HFFc6 (cell line): ENCODE results near the gene CFDP1. TPM values are rescaled to one million over a fixed set of nuclear protein-coding genes. Genes with fewer than 3 reads are reported as not detected.

Source experiments
- DNase-seq: peaks from one replicate; pipeline ENCODE4 v3.0.0-alpha.2; 2018
- H3K27ac Mint-ChIP-seq: 2 replicates; pipeline ENCODE4 v1.8.0; 2020; ENCODE audit warnings: mild to moderate bottlenecking, mixed read lengths
- H3K27me3 Mint-ChIP-seq: 2 replicates; pipeline ENCODE4 v1.8.0; 2021; ENCODE audit warnings: mild to moderate bottlenecking, moderate library complexity, mixed read lengths; ENCODE audit not compliant: insufficient read depth
- H3K36me3 Mint-ChIP-seq: 2 replicates; pipeline ENCODE4 v1.8.0; 2021; ENCODE audit warnings: low read depth, mixed read lengths
- H3K4me1 Mint-ChIP-seq: 2 replicates; pipeline ENCODE4 v1.8.0; 2020; ENCODE audit warnings: low read depth, mixed read lengths
- H3K4me3 Mint-ChIP-seq: 2 replicates; pipeline ENCODE4 v1.8.0; 2020; ENCODE audit warnings: mild to moderate bottlenecking, moderate library complexity, mixed read lengths
- H3K9me3 Mint-ChIP-seq: 2 replicates; pipeline ENCODE4 v1.8.0; 2020; ENCODE audit warnings: mild to moderate bottlenecking, mixed read lengths
- total RNA-seq, 6 experiments: library from RNA; stranded (reverse); fragmentation: NEBNext Ultra II Directional; extraction: Animal tissue kit (Norgen Biotek cat#: 25700); gene quantifications; 2 replicates in 1 of 6; 3 replicates in 5 of 6; pipeline ENCODE4 v1.2.3, GENCODE V29; 2021
- TF ChIP-seq, protein P1 (sequence below): fragments of 200-600 bp; sonication (generic); IDR thresholded peaks from 2 replicates; pipeline ENCODE4 v1.5.0; 2021; ENCODE audit warnings: antibody characterized with exemption, mild to moderate bottlenecking

CFDP1 gene
- total RNA-seq, 6 experiments from 2014 or later = 33.0 to 43.1 (median 37.6) TPM

GRCh38 chr16:75461575-75461974, 28.3 kb upstream of the CFDP1 start:
- Mint-ChIP-seq H3K4me1 (peaks cover 44% of the 10 kb centered on the region), H3K9me3 (no peaks in the 10 kb centered on the region), H3K27me3 (no peaks in the 10 kb centered on the region; the same call in 1 of the 2 replicates), H3K36me3 (peaks cover 6% of the 10 kb centered on the region), H3K27ac (no peak overlapping the region), H3K4me3 (no peak overlapping the region)
- TF ChIP-seq, protein P1, sequence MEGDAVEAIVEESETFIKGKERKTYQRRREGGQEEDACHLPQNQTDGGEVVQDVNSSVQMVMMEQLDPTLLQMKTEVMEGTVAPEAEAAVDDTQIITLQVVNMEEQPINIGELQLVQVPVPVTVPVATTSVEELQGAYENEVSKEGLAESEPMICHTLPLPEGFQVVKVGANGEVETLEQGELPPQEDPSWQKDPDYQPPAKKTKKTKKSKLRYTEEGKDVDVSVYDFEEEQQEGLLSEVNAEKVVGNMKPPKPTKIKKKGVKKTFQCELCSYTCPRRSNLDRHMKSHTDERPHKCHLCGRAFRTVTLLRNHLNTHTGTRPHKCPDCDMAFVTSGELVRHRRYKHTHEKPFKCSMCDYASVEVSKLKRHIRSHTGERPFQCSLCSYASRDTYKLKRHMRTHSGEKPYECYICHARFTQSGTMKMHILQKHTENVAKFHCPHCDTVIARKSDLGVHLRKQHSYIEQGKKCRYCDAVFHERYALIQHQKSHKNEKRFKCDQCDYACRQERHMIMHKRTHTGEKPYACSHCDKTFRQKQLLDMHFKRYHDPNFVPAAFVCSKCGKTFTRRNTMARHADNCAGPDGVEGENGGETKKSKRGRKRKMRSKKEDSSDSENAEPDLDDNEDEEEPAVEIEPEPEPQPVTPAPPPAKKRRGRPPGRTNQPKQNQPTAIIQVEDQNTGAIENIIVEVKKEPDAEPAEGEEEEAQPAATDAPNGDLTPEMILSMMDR = no peak
- DNase-seq = no peak

DNA sequence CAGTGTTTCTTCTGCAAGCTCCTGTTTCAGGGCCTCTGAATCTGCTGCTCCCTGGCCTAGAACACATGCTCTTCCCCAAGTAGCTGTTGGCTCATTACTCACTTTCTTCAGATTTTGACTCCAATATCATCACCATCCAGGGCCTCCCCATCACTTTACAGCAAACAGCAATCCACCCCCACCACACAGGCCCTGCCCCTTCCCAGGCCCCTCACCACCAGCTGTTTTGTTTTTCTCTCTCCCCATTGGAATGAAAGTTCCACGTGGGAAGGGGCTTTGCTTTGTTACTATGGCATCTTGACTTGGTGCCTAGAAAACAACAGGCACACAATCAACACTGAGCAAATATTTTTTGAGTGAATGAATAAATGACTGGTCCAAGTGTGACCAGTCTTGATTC, 27.1 kb upstream of the CFDP1 start:
- Mint-ChIP-seq H3K36me3 (peaks cover 6% of the 10 kb centered on the region), H3K4me3 (no peak overlapping the region), H3K4me1 (peaks cover 44% of the 10 kb centered on the region), H3K9me3 (no peaks in the 10 kb centered on the region), H3K27ac (peak overlapping the region; percentile 57), H3K27me3 (no peaks in the 10 kb centered on the region)
- TF ChIP-seq, protein P1 = no peak
- peak; percentile 25 for DNase-seq

- no peak for DNase-seq
- Mint-ChIP-seq H3K4me3 (no peak overlapping the region), H3K9me3 (no peaks in the 10 kb centered on the region), H3K4me1 (peaks cover 40% of the 10 kb centered on the region), H3K27ac (no peak overlapping the region; the same call in 1 of the 2 replicates), H3K36me3 (peaks cover 6% of the 10 kb centered on the region), H3K27me3 (no peaks in the 10 kb centered on the region; the same call in 1 of the 2 replicates)
- TF ChIP-seq, protein P1 = no peak
Measured at GRCh38 chr16:75459691-75460090, 26.4 kb upstream of the CFDP1 start.

DNA sequence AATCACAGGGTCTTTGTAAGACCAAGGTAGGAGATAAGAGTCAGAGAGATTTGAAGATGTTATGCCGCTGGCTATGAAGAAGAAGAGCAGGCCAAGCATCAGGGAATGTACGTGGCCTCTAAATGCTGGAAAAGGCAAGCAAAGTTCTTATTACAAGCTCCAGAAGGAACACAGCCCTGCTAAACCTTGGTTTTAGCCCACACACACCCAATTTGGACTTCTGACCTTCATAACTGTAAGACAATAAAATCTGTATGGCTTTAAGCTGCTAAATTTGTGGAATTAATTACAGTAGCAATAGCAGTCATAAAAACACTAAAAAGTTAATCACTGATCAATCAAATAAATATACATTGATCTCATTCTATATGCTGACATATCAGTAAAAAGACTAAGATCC, 25.1 kb upstream of the CFDP1 start:
- Mint-ChIP-seq H3K27ac (no peak overlapping the region), H3K4me3 (no peak overlapping the region), H3K9me3 (no peaks in the 10 kb centered on the region), H3K4me1 (peaks cover 41% of the 10 kb centered on the region), H3K36me3 (peaks cover 6% of the 10 kb centered on the region), H3K27me3 (no peaks in the 10 kb centered on the region; the same call in 1 of the 2 replicates)
- DNase-seq = no peak
- TF ChIP-seq, protein P1 = no peak

DNA sequence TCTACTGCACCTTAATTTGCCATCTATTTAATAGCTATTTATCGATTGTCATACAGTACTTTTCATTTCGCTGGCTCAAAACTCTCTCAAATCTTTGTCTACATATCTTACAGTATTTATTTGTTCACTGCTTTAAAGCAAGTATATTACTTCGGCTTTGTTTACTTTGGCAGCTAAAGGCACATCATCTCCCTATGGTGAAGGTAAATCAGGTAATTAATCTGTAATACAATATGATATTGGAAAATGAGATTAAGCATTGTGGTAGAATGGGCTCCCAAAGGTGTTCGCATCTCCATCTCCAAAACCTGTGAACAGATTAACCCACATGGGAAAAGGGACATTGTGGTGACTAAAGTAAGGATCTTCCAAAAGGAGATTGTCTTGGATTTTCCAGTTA, 24.7 kb upstream of the CFDP1 start:
- Mint-ChIP-seq H3K27me3 (no peaks in the 10 kb centered on the region; the same call in 1 of the 2 replicates), H3K4me1 (peaks cover 40% of the 10 kb centered on the region), H3K27ac (no peak overlapping the region), H3K4me3 (no peak overlapping the region), H3K36me3 (peaks cover 6% of the 10 kb centered on the region), H3K9me3 (no peaks in the 10 kb centered on the region)
- TF ChIP-seq, protein P1 = no peak
- DNase-seq = no peak

DNA sequence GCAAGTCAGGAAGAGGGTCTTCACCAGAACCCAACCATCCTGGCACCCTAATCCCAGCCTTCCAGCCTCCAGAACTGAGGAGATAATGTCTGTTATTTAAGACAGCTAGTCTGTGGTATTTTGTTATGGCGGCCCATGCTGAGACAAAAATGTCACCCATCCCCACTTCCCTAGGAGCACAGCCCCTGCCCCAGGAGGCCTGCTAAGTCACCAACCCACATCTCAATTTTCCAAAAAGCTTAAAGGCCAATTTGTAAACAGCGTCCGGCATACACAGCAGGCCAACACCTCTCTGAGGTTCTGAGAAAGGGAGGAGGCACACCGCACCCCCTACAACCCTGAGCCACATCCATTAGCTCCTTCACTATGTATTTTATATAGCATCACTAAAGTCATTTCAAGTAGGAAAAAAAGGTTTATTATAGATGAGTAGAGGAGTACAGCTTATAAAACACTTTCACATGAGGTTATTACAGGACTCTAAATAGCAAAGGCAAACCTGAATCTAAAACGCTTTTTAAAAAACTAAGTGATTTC, 24.2 kb upstream of the CFDP1 start:
- DNase-seq = no peak
- Mint-ChIP-seq H3K9me3 (no peaks in the 10 kb centered on the region), H3K4me3 (no peak overlapping the region), H3K27me3 (no peaks in the 10 kb centered on the region; the same call in 1 of the 2 replicates), H3K27ac (no peak overlapping the region), H3K36me3 (peaks cover 6% of the 10 kb centered on the region), H3K4me1 (peaks cover 35% of the 10 kb centered on the region)
- TF ChIP-seq, protein P1 = no peak
